ENCODE measurements around the gene EIF3L. TPM values are rescaled to one million over a fixed set of nuclear protein-coding genes. Genes with fewer than 3 reads are reported as not detected.

Gene EIF3L
- total RNA-seq, 1 donor from 2014 or later: 374 TPM

GRCh38 chr22:37848587-37849088, 581 bp upstream of the EIF3L start:
- intact Hi-C loops (cut with micrococcal nuclease): loop anchor here (1.0 to 2.0 kb wide), 7 partner anchors 15 to 1320 kb away; partner anchors contain the start of genes C22orf23, EIF3D, GGA1 and POLR2F

GRCh38 chr22:37850801-37851200, 1.6 kb downstream of the EIF3L start:
- intact Hi-C loops (cut with micrococcal nuclease): no loop called here

GRCh38 chr22:37852418-37852817, 3.2 kb downstream of the EIF3L start:
- intact Hi-C loops (cut with micrococcal nuclease): no loop called here

- intact Hi-C loops (cut with micrococcal nuclease): no loop called here
Observed at GRCh38 chr22:37854946-37855345, 5.7 kb downstream of the EIF3L start.

GRCh38 chr22:37855462-37855861, 6.2 kb downstream of the EIF3L start:
- intact Hi-C loops (cut with micrococcal nuclease): no loop called here

- intact Hi-C loops (cut with micrococcal nuclease): loop anchor here (5.0 kb wide), 1 partner anchor 324 kb away; no protein-coding TSS in a partner anchor
Observed at GRCh38 chr22:37860796-37861421, 11.7 kb downstream of the EIF3L start.

GRCh38 chr22:37862570-37863325, 13.5 kb downstream of the EIF3L start:
- intact Hi-C loops (cut with micrococcal nuclease): loop anchor here (1.0 to 5.0 kb wide), 4 partner anchors 13 to 325 kb away; partner anchors contain the start of gene EIF3L

GRCh38 chr22:37865510-37865909, 16.3 kb downstream of the EIF3L start:
- intact Hi-C loops (cut with micrococcal nuclease): no loop called here

- intact Hi-C loops (cut with micrococcal nuclease): no loop called here
Observed at GRCh38 chr22:37870273-37870672, 21.1 kb downstream of the EIF3L start.

- intact Hi-C loops (cut with micrococcal nuclease): no loop called here
Observed at GRCh38 chr22:37880668-37881440, 31.6 kb downstream of the EIF3L start.

GRCh38 chr22:37884420-37884819, 35.2 kb downstream of the EIF3L start:
- intact Hi-C loops (cut with micrococcal nuclease): no loop called here

GRCh38 chr22:37887584-37888378, 38.6 kb downstream of the EIF3L start:
- intact Hi-C loops (cut with micrococcal nuclease): loop anchor here (1.0 kb wide), 2 partner anchors 47 to 78 kb away; no protein-coding TSS in a partner anchor

GRCh38 chr22:37891926-37892325, 42.7 kb downstream of the EIF3L start:
- intact Hi-C loops (cut with micrococcal nuclease): no loop called here

GRCh38 chr22:37892566-37893335, 43.5 kb downstream of the EIF3L start:
- intact Hi-C loops (cut with micrococcal nuclease): no loop called here

- intact Hi-C loops (cut with micrococcal nuclease): no loop called here
Observed at GRCh38 chr22:37893583-37893983, 44.4 kb downstream of the EIF3L start.

GRCh38 chr22:37894939-37895670, 45.9 kb downstream of the EIF3L start:
- intact Hi-C loops (cut with micrococcal nuclease): no loop called here

GRCh38 chr22:37896181-37896592, 47.0 kb downstream of the EIF3L start:
- intact Hi-C loops (cut with micrococcal nuclease): loop anchor here (1.0 to 2.0 kb wide), 5 partner anchors 10 to 69 kb away; partner anchors contain the start of genes C22orf23, EIF3L, MICALL1 and POLR2F

- intact Hi-C loops (cut with micrococcal nuclease): loop anchor here (1.0 to 2.0 kb wide), 5 partner anchors 9 to 68 kb away; partner anchors contain the start of genes C22orf23, EIF3L, MICALL1 and POLR2F
Observed at GRCh38 chr22:37896939-37897338, 47.7 kb downstream of the EIF3L start.

GRCh38 chr22:37897807-37898206, 48.6 kb downstream of the EIF3L start:
- intact Hi-C loops (cut with micrococcal nuclease): loop anchor here (2.0 kb wide), 3 partner anchors 37 to 67 kb away; partner anchors contain the start of gene EIF3L
